H1 (cell line): ENCODE results near the gene SPSB2. TPM values are rescaled to one million over a fixed set of nuclear protein-coding genes. Genes with fewer than 3 reads are reported as not detected.

Source experiments
- CTCF ChIA-PET: fragments of 300-600 bp; sonication (Branson Sonifier 250); formaldehyde crosslinking; loops from one replicate; lab custom pipeline; 2021; ENCODE audit not compliant: partially characterized antibody; lab: Charles Lee
- POLR2A ChIA-PET: fragments of 300-600 bp; sonication (Branson Sonifier 250); formaldehyde crosslinking; loops from one replicate; lab custom pipeline; 2021; ENCODE audit warnings: inconsistent platforms; ENCODE audit not compliant: partially characterized antibody; lab: Charles Lee
- DNase-seq, 2 experiments: peaks; one replicate each; pipeline versions ENCODE4 v3.0.0 to v3.0.0-alpha.2; 2010 to 2022; ENCODE audit warnings: low spot score in 2 of 2, low read depth in 1 of 2, mixed read lengths in 1 of 2
- FAIRE-seq: peaks from 2 replicates; lab custom pipeline; 2011; peaks lifted over from hg19 to GRCh38; lab: Jason Lieb, UNC
- H2AFZ ChIP-seq: 2 replicates; pipeline ENCODE4 v1.8.1; 2012; ENCODE audit warnings: low read length, inconsistent platforms
- H2AK5ac ChIP-seq: 2 replicates; pipeline ENCODE4 v1.6.1; 2013; ENCODE audit warnings: low read depth, low read length
- H2BK120ac ChIP-seq: replicated peaks from 2 replicates; pipeline ENCODE3; 2013; ENCODE audit warnings: low read depth, low read length, inconsistent platforms
- H2BK12ac ChIP-seq: 2 replicates; pipeline ENCODE4 v1.6.1; 2013; ENCODE audit warnings: low read depth, low read length
- H2BK15ac ChIP-seq: 2 replicates; pipeline ENCODE4 v1.6.1; 2013; ENCODE audit warnings: low read length
- H2BK20ac ChIP-seq: 2 replicates; pipeline ENCODE4 v1.6.1; 2013; ENCODE audit warnings: low read length
- H2BK5ac ChIP-seq: 2 replicates; pipeline ENCODE4 v1.6.1; 2013; ENCODE audit warnings: low read depth, low read length
- H3K14ac ChIP-seq: 2 replicates; pipeline ENCODE4 v1.6.1; 2013; ENCODE audit warnings: inconsistent platforms; ENCODE audit not compliant: insufficient read length
- H3K18ac ChIP-seq: 2 replicates; pipeline ENCODE4 v1.6.1; 2013; ENCODE audit warnings: low read length; ENCODE audit errors: extremely low read depth
- H3K23ac ChIP-seq: 2 replicates; pipeline ENCODE4 v1.6.1; 2013; ENCODE audit warnings: inconsistent platforms; ENCODE audit not compliant: insufficient read length
- H3K23me2 ChIP-seq: 2 replicates; pipeline ENCODE4 v1.6.1; 2013; ENCODE audit warnings: low read depth, low read length
- H3K27ac ChIP-seq: 2 replicates; pipeline ENCODE4 v1.6.1; 2011; ENCODE audit warnings: low read depth, low read length, inconsistent platforms
- H3K27me3 ChIP-seq, 4 experiments: replicated peaks in 1 of 4; 1 replicate in 1 of 4; 2 replicates in 3 of 4; pipeline versions ENCODE4 v1.6.1 to v1.8.1; 2011 to 2013; ENCODE audit warnings: low read length in 3 of 4, mild to moderate bottlenecking in 3 of 4, inconsistent platforms in 2 of 4, mixed read lengths in 2 of 4, moderate library complexity in 1 of 4; ENCODE audit not compliant: control insufficient read depth in 3 of 4, insufficient read depth in 3 of 4; ENCODE audit errors: extremely low read depth in 1 of 4
- H3K36me3 ChIP-seq, 4 experiments: 2 replicates each; pipeline versions ENCODE4 v1.6.1 to v1.8.1; 2011 to 2013; ENCODE audit warnings: mild to moderate bottlenecking in 4 of 4, low read length in 3 of 4, moderate library complexity in 2 of 4, control low read depth in 1 of 4, inconsistent platforms in 1 of 4; ENCODE audit not compliant: insufficient read depth in 4 of 4, control insufficient read depth in 2 of 4
- H3K4ac ChIP-seq: replicated peaks from 2 replicates; pipeline ENCODE3; 2013; ENCODE audit warnings: low read length, low read depth, mixed read lengths, inconsistent platforms; ENCODE audit not compliant: insufficient read length
- H3K4me1 ChIP-seq, 4 experiments: replicated peaks in 1 of 4; 1 replicate in 1 of 4; 2 replicates in 3 of 4; pipeline versions ENCODE4 v1.6.1 to v1.8.1; 2011 to 2013; ENCODE audit warnings: low read length in 3 of 4, inconsistent platforms in 2 of 4, mixed read lengths in 1 of 4; ENCODE audit not compliant: insufficient read depth in 4 of 4, control insufficient read depth in 3 of 4
- H3K4me2 ChIP-seq, 2 experiments: 2 replicates each; pipeline versions ENCODE4 v1.6.1 to v1.8.1; 2011 to 2013; ENCODE audit warnings: low read depth in 2 of 2, low read length in 2 of 2, control low read depth in 1 of 2, inconsistent platforms in 1 of 2, mild to moderate bottlenecking in 1 of 2; ENCODE audit not compliant: insufficient read depth in 1 of 2
- H3K4me3 ChIP-seq, 4 experiments: fragments of 200-600, 300-600 bp in 1 of 4; sonication (generic), shearing (Covaris generic), sonication (Bioruptor Twin) in 1 of 4; 2 replicates each; pipeline versions ENCODE4 v1.5.1 to v1.8.1; 2011 to 2016; ENCODE audit warnings: low read length in 4 of 4, low read depth in 3 of 4, control low read depth in 2 of 4, inconsistent platforms in 2 of 4, mild to moderate bottlenecking in 2 of 4, mixed read lengths in 1 of 4, moderate library complexity in 1 of 4; ENCODE audit not compliant: insufficient read depth in 2 of 4; ENCODE audit errors: extremely low read depth in 1 of 4
- H3K56ac ChIP-seq: replicated peaks from 2 replicates; pipeline ENCODE3; 2013; ENCODE audit warnings: low read depth, mild to moderate bottlenecking, mixed read lengths, low read length, inconsistent platforms; ENCODE audit not compliant: insufficient read length
- H3K79me1 ChIP-seq: 2 replicates; pipeline ENCODE4 v1.6.1; 2013; ENCODE audit warnings: low read depth, low read length, control low read depth
- H3K79me2 ChIP-seq, 2 experiments: 2 replicates each; pipeline versions ENCODE4 v1.6.1 to v1.8.1; 2012 to 2013; ENCODE audit warnings: low read length in 2 of 2, mild to moderate bottlenecking in 2 of 2, inconsistent platforms in 1 of 2; ENCODE audit not compliant: insufficient read depth in 2 of 2, control insufficient read depth in 1 of 2
- H3K9ac ChIP-seq, 4 experiments: replicated peaks in 1 of 4; 1 replicate in 1 of 4; 2 replicates in 3 of 4; pipeline versions ENCODE4 v1.6.1 to v1.8.1; 2011 to 2013; ENCODE audit warnings: low read depth in 3 of 4, low read length in 3 of 4, control low read depth in 2 of 4, mild to moderate bottlenecking in 2 of 4, moderate library complexity in 2 of 4, inconsistent platforms in 1 of 4; ENCODE audit errors: extremely low read depth in 1 of 4
- H3K9me3 ChIP-seq, 2 experiments: 2 replicates each; pipeline versions ENCODE4 v1.6.1 to v1.8.1; 2012 to 2013; ENCODE audit warnings: mild to moderate bottlenecking in 2 of 2, moderate library complexity in 2 of 2, control low read depth in 1 of 2, inconsistent platforms in 1 of 2, low read depth in 1 of 2, low read length in 1 of 2, mixed read lengths in 1 of 2; ENCODE audit not compliant: insufficient read depth in 2 of 2
- H4K20me1 ChIP-seq, 2 experiments: replicated peaks in 1 of 2; 2 replicates each; pipeline versions ENCODE3 to v1.8.1; 2011 to 2013; ENCODE audit warnings: inconsistent platforms in 2 of 2, low read length in 2 of 2, mild to moderate bottlenecking in 1 of 2; ENCODE audit not compliant: insufficient read depth in 2 of 2, control insufficient read depth in 1 of 2
- H4K5ac ChIP-seq: 2 replicates; pipeline ENCODE4 v1.6.1; 2013; ENCODE audit warnings: low read length, low read depth, mixed read lengths, inconsistent platforms; ENCODE audit not compliant: insufficient read length
- H4K8ac ChIP-seq: 2 replicates; pipeline ENCODE4 v1.8.0; 2013; ENCODE audit warnings: mild to moderate bottlenecking, moderate library complexity, low read length, inconsistent platforms; ENCODE audit not compliant: insufficient read depth; ENCODE audit errors: extremely low read depth
- H4K91ac ChIP-seq: replicated peaks from 2 replicates; pipeline ENCODE3; 2013; ENCODE audit warnings: low read length, mixed read lengths, inconsistent platforms; ENCODE audit not compliant: insufficient read length
- BCL11A ChIP-seq, 2 experiments: IDR thresholded peaks; one replicate each; pipeline ENCODE4 v1.6.1; 2011; ENCODE audit warnings: low read depth in 2 of 2, low read length in 2 of 2, mild to moderate bottlenecking in 2 of 2
- KDM1A ChIP-seq: fragments of 200-600, 300-600 bp; sonication (generic); IDR thresholded peaks from 2 replicates; pipeline ENCODE4 v1.7.1; 2016; ENCODE audit warnings: mild to moderate bottlenecking, low read length, borderline replicate concordance
- SIRT6 ChIP-seq: IDR thresholded peaks from one replicate; pipeline ENCODE4 v1.7.1; 2012; ENCODE audit warnings: low read length, inconsistent platforms
- SRF ChIP-seq: IDR thresholded peaks from 2 replicates; pipeline ENCODE4 v1.6.1; 2011; ENCODE audit warnings: mild to moderate bottlenecking, low read depth, low read length, moderate library complexity
- WGBS, 2 experiments: shearing (Covaris generic) in 1 of 2; methylation state at CpG; one replicate each; pipeline versions ENCODE4 v1.1.6 to v1.1.7; 2013 to 2015; ENCODE audit warnings: low lambda C conversion rate in 2 of 2, mixed read lengths in 2 of 2, inconsistent platforms in 1 of 2, low coverage in 1 of 2, missing lambda C conversion rate in 1 of 2; ENCODE audit not compliant: insufficient replicate concordance in 2 of 2, insufficient coverage in 1 of 2, insufficient read length in 1 of 2; ENCODE audit errors: extremely low coverage in 1 of 2, missing lambda C conversion rate in 1 of 2; 5-methylcytosine and 5-hydroxymethylcytosine counted together
- polyA plus RNA-seq, 7 experiments: library from polyadenylated mRNA; depleted of rRNA in 3 of 7; stranded (reverse) in 5 of 7; unstranded in 2 of 7; fragments of >200 nt in 5 of 7; fragments of 200-250 nt in 2 of 7; gene quantifications; 1 replicate in 5 of 7; 2 replicates in 1 of 7; 4 replicates in 1 of 7; pipeline versions ENCODE4 v1.2.1 to v1.2.3, GENCODE V29; 2011 to 2013; ENCODE audit warnings: missing spikeins in 2 of 7, mixed read lengths in 2 of 7
- total RNA-seq: library from RNA; stranded (reverse); fragmentation: NEBNext Ultra II Directional; extraction: Animal tissue kit (Norgen Biotek cat#: 25700); gene quantifications from 2 replicates; pipeline ENCODE4 v1.2.1, GENCODE V29; 2021

Gene SPSB2
- total and polyA plus RNA-seq, 2 of the 8 experiments (the other 6 are each of a cell fraction or from before 2014, with no cell fraction given) = 13.0 to 23.2 TPM

DNA sequence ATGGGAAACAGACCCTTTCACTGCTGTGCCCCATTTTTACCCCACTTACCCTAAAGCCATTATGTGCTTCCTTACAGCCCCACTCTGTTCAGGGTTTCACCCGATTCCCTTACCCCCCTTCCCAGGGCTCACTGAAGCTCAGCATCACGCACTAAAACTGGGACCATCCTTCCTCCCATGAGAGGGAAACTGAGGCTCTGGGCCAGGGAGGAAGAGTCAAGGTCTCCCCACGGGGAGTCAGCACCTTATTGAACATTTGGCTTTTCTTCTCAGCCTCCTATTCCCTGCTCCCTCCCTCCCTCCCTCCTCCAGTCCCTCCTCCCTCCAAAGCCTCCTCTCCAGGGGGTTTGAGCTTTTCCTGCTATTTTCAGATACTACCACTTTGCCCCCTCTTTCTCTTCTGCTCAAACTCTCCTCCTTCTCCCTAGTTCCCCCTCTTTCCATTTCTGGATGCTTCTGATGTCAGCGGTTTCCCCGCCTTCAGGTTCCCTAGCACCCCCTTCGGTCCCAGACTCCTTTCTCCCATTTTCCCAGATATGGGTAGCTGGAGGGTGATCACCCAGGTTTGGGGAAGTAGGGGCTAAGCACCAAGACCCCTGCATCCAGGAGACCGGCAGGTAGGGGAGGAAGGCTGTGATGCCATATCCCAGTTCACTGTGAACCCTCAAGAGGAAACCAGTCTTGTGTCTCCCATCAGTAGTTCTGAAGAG, 50.5 kb downstream of the SPSB2 start:
- Histone ChIP-seq H4K8ac (no peak overlapping the region), H3K9me3 (no peaks in the 10 kb centered on the region), H4K5ac (no peak overlapping the region), H2BK5ac (peak overlapping the region; percentile 89; the same call in 1 of the 2 replicates), H3K27me3 (peaks cover 0 to 12% (median 8%) of the 10 kb centered on the region in 4 experiments; a peak in 6 of 7 replicates), H3K4me1 (peaks cover 8 to 64% (median 38%) of the 10 kb centered on the region in 4 experiments), H2BK12ac (peak overlapping the region; percentile 75; the same call in 1 of the 2 replicates), H3K14ac (no peak overlapping the region), H3K56ac (no peak overlapping the region), H3K4me3 (peak overlapping the region; percentile 53 to 72 (median 60); a peak in 5 of 8 replicates), H3K4me2 (peak overlapping the region; percentile 94 to 98), H3K79me1 (no peaks in the 10 kb centered on the region; the same call in 1 of the 2 replicates), H3K27ac (no peak overlapping the region), H4K20me1 (peaks cover 0 to 8% of the 10 kb centered on the region in 2 experiments), H4K91ac (no peak overlapping the region), H2BK120ac (no peak overlapping the region), H3K23ac (no peak overlapping the region), H2BK15ac (peak overlapping the region; percentile 75; the same call in 1 of the 2 replicates), H2BK20ac (peak overlapping the region; percentile 55; the same call in 1 of the 2 replicates), H2AFZ (no peak overlapping the region), H3K18ac (no peak overlapping the region; the same call in none of the 2 replicates), H3K9ac (no peak overlapping the region), H3K36me3 (no peaks in the 10 kb centered on the region), H3K23me2 (peaks cover 26% of the 10 kb centered on the region), H3K79me2 (no peaks in the 10 kb centered on the region), H3K4ac (no peak overlapping the region), H2AK5ac (peak overlapping the region; percentile 26; the same call in 1 of the 2 replicates)
- no peak for FAIRE-seq
- WGBS, 2 experiments = 65% methylated on average over 6 of the region's 7 CpGs; no CpG with 5 or more reads in 1 of the 2 experiments
- no peak for TF ChIP-seq BCL11A (IDR thresholded peaks at IDR 0.05; ENCODE audit: low read depth in 2 of 2, low read length in 2 of 2)
- no peak for TF ChIP-seq SRF
- no peak for TF ChIP-seq SIRT6
- TF ChIP-seq KDM1A = no peak
- POLR2A ChIA-PET = interaction anchor here (0.6 to 27.1 kb wide), 19 partner anchors 10 to 218 kb away, joined by 3 to 388 read pairs (median 4); partner anchors contain the start of genes CDCA3, COPS7A, GNB3 and LAG3
- no peak for DNase-seq
- CTCF ChIA-PET = interaction anchor here (0.8 to 23.7 kb wide), 10 partner anchors 10 to 87 kb away, joined by 3 to 532 read pairs (median 14); partner anchors contain the start of genes CD4, GNB3, LAG3 and MLF2
